NK-92 (cell line): Measurements from ENCODE around the gene SETBP1.

Experiments used
- DNase-seq: peaks from one replicate; lab custom pipeline; 2025; ENCODE audit not compliant: unreplicated experiment; lab: John Stamatoyannopoulos, UW

Gene SETBP1

DNA sequence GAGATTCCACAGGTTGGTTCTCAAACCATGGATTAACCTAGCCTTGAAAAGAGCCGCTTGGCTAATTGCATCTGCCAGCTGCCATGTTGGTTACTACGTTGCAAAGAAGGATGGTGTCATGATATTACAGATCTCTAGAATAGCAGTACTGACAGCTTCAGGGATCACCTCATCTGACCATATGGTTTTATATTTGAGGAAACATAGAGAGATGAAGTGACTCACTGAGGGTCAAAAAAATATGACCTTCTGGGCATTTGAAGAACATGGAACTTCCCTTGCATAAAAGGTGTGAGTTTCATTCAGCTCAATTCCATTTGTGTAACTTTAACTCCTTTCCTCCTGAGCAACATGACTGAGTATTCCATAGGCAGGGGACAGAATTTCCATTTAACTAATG, 242.3 kb downstream of the SETBP1 start:
- no peak for DNase-seq

DNA sequence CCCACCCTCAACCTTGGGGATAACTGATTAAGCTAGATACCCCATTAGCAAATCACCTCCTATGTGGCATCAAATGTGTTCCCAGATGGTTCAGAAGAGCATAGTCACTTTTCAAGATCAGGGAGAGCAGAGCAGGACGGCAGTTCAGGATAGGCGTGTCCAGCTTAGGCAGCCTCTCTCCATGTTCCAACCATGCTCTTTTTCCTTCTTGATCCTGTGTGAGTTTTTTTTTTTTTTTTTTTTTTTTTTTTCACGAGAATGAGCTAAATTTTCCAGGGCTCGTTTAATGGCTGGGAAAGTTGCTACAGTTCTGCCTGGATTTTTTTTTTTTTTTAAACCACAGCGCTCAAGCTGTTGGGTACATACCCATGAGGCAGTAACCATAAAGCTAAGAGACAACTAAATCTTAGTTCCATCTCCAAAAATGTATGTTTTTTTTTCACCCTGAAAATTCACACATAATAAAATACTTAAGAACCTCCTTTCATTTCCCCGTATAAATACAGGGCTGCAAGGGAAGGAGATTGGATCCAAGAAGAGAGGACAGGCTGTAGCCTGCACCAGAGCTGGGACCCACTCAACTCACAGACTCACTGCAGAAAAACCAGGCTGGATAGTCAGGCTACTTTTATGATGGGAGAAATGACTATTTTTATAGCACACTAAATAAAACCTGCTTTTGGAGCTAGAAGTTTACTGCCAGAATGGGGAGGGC, 244.3 kb downstream of the SETBP1 start:
- DNase-seq: no peak

DNA sequence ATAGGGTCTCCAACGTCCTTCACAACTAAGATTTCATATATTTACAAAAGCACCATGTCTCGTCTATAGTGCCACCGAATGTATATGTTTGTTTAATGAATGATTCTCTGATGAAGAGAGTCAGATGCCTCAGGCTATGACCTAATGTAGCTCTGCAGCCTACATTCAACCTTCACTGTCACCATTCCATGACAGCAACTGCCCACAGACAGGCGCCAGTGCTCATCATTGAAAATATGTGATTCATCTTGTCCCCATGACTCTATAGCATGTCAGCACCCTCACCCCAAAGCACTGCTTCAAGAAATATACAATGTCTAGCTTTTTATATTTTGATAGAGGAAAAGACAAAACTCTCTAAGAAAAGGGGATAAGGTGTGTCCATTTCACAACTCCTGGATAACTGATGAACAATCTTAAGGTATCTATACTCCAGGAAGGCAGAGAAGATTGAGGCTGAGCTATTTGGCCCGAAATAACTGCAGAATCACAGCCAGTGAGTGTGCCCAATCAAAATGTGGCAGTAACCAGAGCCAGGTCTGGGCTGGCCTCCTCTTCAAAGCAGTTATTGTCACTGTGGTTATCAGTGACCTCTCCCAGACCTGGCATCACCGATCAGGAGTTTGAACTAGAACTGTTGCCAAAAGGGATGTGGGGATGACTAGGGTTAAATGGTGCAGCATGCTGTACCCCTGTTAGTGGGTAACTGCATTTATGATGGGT, 246.6 kb downstream of the SETBP1 start:
- DNase-seq: no peak

DNA sequence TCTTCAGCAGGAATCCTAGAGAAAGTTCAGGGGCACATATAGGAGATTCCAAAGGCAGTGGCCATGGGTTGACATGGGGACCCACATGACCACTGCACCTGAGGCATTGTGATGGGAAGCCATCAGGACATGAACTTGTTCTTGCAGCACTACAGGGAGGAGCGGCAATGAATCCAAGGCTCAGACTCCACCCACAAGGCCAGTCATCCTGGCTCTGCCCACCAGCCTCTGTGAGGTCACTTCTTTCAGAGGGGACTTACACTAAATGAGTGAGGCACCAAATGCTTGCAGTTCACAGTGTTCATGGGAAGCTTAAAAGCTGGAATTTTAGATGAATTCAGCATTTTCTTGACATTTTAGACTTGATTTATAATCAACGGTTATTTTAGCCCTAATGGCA, 254.2 kb downstream of the SETBP1 start:
- no peak for DNase-seq

DNA sequence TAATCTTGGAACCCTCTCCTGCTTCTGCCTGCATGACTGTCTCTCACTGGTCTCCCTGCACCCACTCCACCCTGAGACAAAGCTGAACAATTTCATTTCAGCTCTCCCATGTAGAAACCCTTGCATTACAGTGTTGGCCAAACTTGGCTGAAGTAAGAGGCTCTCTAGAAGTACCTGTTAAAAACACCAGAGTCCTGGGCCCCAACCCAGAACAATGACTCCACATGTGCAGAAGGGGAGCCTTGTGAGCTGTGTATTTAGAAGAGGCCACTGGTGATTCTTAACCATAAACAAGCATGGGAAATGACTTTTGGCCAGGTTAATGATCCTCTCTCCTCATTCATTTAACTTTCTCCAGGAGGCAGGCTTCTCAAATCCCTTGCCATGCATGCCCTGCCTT, 254.8 kb downstream of the SETBP1 start:
- no peak for DNase-seq

DNA sequence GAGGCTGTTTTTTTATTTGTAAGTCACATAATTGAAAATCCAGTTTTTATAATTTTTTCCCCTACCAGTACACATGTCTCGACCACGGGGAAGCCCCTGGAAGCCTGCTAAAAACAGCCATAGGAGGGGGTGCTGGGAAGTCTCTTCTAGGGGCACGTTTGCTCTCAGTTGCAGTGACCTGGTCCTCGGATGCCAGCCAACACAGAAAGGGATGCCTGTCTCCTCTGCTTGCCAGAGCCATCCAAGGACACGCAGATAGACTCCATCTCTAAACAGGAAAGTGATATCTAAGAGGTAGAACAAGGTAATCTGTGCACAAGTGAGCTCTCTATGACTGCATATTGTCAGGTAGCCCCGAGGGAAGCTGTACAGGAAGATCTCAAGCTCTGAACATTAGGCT, 255.8 kb downstream of the SETBP1 start:
- DNase-seq: no peak

DNA sequence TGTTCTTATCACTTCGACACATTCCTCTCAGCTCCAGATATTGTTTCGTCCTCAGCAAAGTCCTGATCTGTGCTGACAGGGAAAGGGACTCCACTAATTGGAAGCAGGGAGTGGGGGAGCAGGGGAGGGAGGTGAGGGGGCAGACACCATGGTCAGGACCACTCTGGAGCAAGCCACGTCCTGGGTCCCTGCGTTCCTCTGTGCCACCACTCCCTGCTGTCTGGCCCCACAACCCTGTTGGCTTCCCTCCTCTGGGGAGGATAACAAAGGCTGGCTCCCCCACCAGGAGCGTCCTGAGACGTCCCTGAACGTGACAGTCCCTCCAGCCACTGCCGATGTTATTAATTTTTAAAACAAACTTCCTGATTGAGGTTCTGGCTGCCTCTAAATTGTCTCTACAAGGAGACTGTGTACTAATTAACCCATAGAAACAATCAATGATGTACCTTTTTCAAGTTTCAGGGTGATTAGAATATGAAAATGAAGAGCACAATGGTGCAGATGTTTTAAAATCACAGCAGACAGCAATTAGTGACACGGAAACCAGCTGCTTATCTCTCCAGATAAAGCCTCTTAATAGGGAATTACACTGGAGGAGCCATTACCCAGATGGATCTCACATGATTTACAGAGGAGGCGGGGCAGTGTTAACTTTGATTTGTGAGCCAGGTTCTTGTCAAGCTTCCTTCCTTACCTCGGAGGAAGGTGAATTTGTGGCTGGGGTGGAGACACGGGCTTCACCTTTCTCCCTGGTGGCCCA, 257.5 kb downstream of the SETBP1 start:
- DNase-seq: no peak

DNA sequence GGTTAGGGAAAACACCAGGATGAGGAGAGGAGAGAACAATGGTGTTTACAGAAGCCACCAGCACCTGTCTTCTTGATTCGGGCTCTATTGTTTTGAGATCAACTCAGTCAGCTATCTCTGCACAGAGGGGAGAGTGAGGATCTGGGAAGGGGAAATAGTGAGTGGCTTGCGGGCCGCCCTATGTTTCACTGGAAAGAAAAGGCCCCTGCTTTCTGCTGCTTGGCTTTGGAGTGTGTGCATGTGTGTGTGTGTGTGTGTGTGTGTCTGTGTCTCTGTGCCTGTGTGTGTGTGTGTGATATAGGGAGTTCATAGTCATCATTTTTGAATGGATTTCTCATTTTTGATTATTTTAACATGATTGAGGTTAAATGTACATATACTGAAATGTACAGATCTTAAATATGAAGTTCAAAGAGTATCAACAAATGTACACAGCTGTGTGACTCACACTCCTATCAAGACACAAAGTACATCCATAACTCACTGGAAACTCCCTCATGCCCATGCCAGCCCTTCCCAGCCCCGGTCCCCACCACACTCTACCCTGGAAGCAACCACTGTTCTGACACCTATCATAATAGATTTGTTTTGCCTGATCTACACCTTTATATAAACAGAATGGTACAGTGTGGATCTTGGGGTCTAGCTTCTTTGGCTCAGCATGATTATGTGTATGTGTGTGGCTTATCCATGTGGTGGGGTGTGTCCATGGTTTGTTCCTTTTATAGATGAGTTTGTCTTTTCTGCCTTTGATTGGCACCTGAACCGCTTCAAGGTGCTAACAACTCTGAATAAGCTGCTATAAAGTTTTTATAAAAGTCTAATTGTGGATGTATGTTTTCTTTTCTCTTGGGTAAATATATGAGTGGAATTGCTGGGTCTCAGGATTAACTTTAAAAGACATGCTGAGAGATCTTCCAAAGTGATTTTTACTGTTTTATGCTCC, 258.3 kb downstream of the SETBP1 start:
- no peak for DNase-seq

DNA sequence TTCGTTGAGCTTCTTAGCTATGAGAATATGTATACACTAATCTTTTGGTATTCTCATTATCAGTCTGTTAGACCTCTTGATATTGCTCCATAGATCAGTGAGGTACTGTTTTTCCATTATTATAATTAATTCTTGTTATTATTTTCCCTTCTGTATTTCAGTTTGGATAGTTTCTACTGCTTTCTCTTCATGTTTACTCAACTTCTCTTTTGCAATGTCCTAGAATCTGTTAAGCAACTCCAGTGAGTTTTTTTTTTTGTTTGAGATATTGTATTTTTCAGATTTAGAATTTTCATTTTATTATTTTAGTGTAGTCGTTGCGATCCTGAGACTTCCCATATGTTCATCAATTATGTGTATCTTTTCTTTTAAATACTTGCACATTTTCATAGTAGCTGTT, 260.8 kb downstream of the SETBP1 start:
- no peak for DNase-seq

DNA sequence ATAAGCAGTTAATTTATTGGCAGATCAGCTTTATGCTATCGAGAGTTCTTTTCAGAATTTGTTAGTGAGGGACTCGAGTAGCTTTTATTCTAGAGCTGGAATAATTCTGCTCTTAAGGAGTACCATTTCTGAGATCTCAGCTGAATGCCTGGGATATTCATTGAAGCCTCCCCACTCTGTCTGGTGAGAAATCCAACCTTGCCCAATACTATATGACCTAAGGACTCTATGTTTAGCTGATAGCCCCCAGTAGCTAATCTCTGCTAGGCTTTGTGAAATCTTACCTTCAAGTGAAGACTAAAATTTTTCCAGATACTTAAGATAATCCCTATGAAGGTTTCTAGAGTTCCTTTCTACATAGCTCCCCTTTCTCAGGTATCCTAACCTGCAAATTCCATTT, 261.4 kb downstream of the SETBP1 start:
- DNase-seq: no peak

DNA sequence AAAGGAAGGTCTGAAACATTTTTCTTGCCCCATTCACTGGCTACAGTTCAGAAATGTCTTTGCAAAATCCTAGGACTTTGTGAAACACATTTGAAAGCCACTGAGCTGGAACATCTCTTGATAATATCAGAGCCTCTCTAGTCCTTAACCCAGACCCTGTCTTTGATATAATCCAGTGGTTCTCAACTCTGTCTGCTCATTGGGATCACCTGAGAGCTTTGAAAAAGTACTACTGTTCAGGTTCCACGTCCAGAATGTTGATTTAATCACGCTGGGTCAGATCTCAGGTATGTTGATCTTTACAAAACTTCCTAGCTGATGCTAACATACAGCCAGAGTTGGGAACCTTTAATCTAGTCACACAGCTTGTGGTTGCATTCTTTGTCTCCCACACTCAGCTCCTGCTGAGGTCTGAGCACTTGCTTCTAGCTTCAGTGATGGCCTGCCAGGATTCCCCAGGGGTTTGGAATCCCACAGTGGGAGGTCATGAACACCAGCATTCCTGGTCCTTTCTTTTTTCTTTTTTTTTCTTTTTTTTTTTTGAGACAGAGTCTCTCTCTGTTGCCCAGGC, 262.7 kb downstream of the SETBP1 start:
- no peak for DNase-seq

DNA sequence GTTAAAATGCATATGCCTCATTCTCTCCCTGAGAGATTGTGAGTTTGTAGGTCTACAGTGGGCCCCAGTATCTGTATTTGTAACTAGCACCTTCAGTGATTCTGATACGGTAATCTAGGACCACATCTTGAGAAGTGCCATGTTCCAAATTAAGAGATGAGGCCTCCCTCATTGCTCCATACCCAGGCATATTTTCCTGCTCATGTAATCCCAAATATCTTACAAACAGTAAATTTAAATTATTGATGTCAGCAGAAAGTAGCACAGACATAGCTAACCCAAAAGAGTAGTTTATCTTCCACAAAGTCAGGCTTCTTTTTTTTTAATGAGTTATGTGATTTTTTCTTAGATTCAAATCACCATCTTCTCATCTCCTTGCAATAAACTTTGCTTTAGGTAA, 263.8 kb downstream of the SETBP1 start:
- DNase-seq: no peak

DNA sequence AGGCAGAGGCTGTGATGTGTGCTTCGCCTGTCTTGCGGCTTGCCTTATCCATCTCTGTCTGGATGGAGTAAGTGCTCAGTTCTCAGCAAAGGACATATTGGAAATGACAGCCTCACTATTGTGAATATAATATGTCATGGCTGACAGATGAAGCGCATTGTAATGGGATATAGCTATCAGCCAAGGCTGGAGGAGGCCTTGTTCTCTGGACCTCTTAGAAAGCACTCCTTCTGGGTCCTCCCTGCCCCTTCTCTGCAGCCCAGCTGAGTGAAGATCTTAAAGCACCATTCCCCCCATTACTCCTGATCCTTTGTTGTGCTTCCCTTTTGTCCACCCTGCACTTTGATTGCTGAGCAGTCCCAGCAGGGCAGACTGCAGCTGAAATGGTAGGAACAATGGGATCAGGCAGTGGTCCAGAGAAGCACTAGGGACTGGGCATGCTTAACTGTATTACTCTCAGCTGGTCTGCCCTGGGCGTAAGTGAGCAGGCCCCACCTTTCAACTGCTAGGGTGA, 265.3 kb downstream of the SETBP1 start:
- DNase-seq: no peak

DNA sequence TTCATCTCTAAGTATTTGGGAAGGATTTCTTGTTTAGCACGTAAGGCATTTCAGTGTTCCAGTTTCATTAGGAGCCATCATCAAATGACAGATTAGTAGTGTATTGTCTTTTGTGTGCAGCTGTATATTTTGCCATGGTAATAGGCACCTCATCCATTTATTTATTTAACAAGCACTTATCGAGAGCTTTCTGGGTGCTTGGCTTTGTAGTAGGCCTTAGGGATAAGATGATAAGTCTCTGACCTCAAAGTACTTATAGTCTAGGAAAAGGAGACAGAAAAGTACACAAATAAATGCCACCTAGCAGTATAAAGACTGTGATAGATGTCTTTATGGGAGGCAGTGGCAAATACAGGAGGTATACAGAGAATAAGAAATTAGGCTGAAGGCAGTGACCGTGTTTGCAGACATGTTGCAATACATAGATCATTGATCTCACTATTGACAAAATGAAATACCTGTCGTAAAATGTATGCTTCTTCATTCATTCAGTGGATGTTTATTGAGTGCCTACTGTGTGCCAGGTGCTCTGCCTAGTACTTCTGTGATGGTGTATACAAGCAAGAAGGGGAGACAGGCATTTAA, 265.9 kb downstream of the SETBP1 start:
- DNase-seq: no peak

DNA sequence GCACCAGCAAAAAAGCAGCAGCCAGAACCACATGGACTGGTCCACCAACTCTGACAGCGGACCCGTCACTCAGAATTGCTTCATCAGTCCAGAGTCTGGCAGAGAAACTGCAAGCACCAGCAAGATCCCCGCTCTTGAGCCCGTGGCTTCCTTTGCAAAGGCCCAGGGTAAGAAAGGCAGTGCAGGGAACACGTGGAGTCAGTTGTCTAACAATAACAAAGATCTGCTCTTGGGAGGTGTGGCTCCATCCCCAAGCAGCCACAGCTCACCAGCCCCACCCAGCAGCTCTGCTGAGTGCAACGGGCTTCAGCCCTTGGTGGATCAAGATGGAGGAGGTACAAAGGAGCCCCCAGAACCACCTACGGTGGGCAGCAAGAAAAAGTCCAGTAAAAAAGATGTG, 269.3 kb downstream of the SETBP1 start:
- DNase-seq: no peak

DNA sequence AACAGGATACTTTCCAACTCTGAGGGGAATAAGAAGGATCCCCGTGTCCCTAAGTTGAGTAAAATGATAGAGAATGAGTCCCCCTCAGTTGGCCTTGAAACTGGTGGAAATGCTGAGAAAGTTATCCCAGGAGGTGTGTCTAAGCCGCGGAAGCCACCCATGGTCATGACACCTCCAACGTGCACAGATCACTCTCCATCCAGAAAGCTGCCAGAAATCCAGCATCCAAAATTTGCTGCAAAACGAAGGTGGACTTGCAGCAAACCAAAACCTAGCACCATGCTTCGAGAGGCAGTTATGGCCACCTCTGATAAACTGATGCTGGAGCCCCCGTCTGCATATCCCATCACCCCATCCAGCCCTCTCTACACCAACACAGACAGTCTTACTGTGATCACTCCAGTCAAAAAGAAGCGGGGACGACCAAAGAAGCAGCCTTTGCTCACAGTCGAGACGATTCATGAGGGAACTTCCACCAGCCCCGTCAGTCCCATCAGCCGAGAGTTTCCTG, 270.1 kb downstream of the SETBP1 start:
- no peak for DNase-seq

DNA sequence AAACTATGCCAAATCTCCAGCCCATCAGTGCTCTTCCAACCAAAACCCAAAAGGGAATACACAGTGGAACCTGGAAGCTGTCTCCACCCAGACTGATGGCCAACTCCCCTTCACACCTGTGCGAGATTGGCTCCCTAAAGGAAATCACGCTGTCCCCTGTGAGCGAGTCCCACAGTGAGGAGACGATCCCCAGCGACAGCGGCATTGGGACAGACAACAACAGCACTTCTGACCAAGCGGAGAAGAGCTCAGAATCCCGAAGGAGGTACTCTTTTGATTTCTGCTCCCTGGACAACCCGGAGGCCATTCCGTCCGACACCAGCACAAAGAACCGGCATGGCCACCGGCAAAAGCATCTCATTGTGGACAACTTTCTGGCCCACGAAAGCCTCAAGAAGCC, 271.1 kb downstream of the SETBP1 start:
- no peak for DNase-seq

DNA sequence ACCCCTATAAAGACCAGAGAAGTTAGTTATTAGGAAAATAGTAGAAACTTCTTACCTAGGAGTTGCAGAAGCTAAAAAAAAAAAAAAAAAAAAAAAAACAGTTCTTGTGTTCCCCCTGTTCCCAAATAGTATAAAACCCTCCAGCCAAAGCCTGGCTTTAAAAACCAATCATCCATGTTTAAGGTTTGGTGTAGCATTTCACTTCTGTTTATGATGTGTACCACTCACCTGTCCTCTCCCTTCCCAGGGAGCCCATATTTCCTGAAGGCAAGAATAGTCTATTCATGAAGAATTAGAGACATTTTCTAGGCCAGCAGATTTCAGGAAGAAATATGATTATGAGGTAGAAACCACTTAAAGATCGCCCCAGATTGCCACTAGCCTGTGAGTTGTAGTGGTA, 273.6 kb downstream of the SETBP1 start:
- no peak for DNase-seq

DNA sequence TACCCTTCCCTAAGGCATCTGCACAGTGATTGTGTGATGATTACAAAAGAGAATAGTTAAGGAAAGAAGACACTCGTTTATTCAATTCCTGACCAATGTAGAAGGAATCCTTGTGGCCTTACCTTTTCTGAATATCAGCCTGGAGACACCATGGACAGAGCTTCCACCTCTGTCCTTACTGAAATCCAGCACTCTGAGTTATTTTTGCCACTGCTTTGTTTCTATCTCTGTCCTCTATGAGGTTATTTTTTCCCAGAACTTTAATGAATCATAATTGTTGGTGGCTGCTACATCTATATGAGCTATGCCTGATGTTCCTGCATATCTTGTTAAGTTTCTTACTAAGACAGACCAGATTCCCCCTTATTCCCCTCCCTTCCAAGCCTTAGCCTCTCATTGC, 275.1 kb downstream of the SETBP1 start:
- no peak for DNase-seq

DNA sequence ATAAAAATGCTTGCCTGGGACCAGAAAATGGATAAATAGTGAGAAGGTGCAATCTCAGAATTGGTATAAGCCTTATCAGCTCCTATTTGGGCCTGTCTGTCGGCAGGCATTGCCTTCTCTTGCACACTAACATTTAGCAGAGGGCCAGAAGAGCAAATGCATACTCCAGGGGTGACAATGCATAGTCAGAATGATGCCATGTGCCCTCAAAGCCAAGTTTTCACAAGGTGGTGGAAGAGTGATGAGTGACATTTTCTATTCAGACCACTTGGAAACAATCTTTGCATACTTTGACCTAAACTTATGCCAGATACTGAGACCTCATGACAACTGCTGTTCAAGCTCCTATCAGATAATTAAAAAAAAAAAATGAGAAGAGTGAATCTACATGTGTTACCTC, 276.3 kb downstream of the SETBP1 start:
- DNase-seq: no peak
